Measurements from ENCODE around the gene RTEL1. TPM values are rescaled to one million over a fixed set of nuclear protein-coding genes. Genes with fewer than 3 reads are reported as not detected.

Gene RTEL1
- polyA plus RNA-seq, 1 donor, result 12.2 TPM

DNA sequence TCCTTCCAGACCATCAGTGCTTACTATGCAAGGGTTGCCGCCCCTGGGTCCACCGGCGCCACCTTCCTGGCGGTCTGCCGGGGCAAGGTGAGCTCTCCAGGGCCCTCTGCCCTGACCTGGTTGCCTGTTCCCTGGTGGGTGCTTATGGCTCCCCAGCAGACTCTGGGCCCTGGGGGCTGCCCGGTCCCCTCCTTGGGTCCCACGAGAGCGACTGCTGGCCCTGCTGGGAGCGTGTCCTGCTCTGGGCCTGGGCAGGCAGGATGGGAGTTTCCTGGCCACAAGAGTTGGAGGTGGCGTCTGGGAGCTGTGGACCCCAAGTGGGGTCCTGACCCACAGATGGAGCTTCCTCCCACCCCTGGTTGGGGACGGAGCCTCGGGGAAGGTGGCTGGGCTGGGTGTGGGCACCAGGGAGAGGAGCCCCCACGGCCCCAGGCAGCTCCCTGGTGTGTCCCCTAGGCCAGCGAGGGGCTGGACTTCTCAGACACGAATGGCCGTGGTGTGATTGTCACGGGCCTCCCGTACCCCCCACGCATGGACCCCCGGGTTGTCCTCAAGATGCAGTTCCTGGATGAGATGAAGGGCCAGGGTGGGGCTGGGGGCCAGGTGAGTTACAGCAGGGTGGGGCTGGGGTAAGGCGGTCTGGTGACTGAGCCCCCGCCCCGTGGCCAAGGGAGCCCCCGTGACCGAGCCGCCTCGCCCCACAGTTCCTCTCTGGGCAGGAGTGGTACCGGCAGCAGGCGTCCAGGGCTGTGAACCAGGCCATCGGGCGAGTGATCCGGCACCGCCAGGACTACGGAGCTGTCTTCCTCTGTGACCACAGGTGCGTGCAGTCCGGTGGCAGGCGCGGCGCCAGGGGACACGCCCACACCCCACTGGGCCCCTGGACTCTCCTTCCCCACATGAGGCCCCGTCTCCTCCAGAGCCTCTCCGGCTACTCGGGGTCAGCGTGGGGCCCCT, 31.2 kb downstream of the RTEL1 start:
- DNase-seq, result no peak

DNA sequence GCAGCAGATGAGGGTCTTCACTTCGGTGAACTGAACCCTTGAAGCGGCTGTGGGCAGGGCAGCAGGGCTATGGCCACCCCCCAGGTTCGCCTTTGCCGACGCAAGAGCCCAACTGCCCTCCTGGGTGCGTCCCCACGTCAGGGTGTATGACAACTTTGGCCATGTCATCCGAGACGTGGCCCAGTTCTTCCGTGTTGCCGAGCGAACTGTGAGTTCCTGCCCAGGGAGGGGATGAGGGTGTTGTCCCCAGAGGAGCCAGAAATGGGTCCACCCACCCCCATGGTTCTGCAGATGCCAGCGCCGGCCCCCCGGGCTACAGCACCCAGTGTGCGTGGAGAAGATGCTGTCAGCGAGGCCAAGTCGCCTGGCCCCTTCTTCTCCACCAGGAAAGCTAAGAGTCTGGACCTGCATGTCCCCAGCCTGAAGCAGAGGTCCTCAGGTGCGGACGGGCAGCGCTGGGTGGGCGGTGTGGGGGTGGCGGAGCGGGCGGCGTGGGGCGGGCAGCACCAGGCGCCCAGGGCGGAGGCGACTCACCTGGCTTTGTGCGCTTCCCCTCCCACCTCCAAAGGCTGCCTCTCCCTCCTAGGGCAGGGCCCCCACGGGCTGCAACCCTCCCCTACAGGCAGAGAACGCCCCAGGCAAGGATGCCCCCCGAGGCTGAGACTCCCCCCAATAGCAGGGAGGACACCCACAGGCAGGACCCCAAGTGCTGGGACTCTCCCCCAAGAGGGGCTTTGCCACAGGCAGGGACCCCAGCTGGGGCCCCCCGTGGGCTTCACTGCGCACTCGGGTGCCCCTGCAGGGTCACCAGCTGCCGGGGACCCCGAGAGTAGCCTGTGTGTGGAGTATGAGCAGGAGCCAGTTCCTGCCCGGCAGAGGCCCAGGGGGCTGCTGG, 32.1 kb downstream of the RTEL1 start:
- DNase-seq, result no peak

DNA sequence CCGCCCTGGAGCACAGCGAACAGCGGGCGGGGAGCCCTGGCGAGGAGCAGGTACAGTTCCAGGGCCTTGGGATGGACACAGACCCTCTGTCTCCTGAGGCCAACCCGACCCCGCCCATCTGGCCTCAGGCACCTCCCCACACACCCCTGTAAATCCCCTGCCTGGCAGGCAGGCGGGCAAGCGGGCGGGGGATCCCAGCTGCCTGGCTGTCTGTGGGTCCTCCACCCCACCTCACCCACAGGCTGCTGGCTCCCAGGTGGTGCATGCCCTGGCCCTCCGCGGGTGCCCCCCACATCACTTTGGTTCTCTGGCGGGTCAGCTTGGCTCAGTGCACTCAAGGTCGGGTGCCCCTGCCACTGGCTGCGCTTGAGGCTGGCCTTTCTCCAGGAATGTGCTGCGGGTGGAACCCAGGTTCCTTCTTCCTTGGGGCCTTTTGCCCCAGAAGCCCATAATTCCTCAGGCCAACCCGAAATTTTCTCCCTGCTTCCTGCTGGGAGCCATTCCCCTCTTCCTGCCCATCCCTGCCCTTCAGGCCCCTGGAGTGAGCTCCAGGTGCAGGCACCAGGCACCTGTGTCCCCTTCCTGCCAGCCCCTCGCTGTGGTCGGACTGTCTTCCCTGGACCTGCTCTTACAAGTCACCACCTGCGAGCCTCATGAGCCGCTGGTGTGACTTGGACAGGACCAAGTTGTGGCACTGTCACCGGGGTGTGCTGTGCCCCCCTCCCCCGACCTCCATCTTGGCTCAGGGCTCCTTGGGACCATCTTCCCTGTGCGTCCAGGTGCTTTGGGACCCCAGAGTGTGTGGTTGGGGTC, 33.0 kb downstream of the RTEL1 start:
- DNase-seq, result no peak

DNA sequence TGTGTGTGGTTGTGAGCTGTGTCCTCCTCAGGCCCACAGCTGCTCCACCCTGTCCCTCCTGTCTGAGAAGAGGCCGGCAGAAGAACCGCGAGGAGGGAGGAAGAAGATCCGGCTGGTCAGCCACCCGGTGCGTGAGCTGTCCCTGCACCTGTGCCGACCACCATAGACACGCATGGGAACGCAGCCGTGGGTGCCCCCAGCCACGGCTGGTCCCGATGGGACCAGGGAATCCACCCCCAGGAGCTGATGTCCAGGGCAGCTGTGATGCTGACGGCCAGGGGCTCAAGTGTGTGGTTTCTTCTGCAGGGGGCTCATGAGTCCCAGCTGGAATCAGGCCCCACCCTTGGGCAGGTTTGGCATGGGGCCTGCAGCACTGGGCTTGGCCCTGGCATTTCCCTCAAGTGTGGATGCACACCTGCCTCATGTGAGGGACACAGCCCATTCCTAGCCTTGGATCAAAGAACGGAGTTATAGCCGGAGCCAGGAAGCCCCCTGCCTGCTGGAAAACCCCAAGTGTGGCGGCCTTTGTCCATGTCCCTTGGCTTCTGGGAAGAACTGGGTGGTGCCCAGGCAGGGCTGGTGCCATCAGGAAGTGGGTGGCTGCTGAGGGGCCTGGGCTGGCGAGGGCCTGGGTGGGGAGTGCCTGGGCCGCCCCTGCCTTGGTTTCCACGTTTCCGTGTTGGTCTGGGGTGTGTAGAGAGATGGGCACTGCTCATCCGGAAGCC, 33.8 kb downstream of the RTEL1 start:
- DNase-seq, result no peak

DNA sequence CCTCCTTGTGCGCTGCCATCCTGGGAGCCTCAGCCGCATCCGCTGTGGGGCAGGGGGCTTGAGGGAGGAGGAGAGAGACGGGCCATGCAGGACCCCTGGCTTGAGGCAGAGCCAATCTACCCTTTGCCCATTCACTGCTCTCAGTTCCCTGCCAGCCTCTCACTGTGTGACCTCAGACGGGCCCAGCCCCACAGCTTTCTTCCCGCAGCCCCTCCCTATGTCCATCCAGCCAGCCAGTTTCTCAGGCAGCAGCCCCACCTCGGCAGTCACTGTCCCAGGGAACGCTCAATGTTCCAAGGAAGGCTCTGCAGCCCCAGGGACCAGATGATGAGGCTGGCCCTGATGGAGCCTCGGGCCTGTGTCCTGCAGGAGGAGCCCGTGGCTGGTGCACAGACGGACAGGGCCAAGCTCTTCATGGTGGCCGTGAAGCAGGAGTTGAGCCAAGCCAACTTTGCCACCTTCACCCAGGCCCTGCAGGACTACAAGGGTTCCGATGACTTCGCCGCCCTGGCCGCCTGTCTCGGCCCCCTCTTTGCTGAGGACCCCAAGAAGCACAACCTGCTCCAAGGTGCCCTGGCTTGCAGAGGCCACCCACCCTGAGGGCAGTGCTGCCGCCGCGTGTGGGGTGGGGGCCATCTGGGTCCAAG, 34.4 kb downstream of the RTEL1 start:
- no peak for DNase-seq

DNA sequence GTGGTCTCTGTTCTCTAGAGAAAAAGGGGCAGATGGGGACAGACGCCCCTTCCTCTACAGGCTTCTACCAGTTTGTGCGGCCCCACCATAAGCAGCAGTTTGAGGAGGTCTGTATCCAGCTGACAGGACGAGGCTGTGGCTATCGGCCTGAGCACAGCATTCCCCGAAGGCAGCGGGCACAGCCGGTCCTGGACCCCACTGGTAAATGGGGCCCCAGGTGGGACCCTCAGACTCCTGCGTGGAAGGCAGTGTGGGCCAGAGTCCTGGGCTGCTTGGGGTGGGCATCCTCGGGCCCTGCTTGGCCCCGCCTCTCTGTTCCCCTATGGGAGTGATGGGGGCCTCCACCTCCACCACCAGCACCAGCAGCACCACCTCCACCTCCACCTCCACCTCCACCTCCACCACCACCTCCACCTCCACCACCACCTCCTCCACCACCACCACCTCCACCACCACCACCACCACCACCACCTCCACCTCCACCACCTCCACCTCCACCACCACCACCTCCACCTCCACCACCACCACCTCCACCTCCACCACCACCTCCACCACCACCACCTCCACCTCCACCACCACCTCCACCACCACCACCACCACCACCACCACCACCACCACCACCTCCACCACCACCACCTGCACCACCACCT, 35.1 kb downstream of the RTEL1 start:
- DNase-seq, result no peak

DNA sequence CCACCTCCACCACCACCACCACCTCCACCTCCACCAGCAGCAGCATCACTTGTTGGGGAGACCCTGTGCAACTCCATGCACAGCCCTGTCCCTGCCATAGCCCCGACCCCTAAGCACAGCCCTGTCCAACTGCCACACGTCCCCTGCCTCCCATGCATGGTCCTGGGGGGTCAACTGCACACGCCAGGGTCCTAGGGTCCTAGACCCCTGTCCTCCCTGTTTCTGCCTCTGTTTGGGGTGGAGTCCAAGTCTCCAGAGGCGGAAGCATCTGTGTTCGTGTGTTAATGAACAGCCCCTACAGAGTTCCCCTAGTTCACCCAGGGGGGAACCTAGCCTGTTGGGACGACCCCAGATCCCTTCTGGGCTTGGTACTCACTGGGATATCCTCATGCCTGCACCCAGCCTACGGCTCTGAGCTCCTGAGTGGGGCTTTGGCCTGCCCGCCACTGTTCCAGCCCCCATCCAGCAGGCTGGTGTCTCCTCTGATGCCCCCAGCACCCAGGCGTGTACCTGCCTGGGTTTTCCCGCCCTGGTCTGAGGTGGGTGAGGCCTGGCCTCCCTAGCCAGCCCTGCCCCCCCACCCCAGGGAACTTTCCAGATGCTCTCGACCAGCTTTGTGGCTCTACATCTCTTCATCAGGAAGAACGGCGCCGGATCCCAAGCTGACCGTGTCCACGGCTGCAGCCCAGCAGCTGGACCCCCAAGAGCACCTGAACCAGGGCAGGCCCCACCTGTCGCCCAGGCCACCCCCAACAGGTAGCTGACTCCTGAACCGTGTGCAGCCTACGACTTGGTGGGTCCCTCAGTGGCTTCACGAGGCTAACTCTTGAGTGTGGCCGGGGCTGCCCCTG, 35.8 kb downstream of the RTEL1 start:
- DNase-seq, result no peak

DNA sequence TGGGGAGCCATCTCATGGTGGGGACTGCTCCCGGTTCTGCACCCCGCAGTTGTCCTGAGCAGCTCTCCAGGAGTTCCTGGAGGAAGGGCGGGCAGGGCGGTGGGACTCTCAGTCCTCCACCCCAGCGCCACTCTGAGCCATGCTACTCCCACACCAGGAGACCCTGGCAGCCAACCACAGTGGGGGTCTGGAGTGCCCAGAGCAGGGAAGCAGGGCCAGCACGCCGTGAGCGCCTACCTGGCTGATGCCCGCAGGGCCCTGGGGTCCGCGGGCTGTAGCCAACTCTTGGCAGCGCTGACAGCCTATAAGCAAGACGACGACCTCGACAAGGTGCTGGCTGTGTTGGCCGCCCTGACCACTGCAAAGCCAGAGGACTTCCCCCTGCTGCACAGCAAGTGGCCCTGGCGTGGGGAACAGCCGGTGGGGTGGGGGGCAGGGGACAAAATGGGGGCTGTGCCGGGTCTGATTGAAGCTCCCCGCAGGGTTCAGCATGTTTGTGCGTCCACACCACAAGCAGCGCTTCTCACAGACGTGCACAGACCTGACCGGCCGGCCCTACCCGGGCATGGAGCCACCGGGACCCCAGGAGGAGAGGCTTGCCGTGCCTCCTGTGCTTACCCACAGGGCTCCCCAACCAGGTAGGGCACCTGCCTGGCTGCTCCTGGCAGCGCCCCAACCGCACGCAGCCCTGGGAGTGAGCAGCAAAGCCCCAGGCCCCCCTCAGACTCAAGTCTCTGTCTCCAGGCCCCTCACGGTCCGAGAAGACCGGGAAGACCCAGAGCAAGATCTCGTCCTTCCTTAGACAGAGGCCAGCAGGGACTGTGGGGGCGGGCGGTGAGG, 36.7 kb downstream of the RTEL1 start:
- no peak for DNase-seq

DNA sequence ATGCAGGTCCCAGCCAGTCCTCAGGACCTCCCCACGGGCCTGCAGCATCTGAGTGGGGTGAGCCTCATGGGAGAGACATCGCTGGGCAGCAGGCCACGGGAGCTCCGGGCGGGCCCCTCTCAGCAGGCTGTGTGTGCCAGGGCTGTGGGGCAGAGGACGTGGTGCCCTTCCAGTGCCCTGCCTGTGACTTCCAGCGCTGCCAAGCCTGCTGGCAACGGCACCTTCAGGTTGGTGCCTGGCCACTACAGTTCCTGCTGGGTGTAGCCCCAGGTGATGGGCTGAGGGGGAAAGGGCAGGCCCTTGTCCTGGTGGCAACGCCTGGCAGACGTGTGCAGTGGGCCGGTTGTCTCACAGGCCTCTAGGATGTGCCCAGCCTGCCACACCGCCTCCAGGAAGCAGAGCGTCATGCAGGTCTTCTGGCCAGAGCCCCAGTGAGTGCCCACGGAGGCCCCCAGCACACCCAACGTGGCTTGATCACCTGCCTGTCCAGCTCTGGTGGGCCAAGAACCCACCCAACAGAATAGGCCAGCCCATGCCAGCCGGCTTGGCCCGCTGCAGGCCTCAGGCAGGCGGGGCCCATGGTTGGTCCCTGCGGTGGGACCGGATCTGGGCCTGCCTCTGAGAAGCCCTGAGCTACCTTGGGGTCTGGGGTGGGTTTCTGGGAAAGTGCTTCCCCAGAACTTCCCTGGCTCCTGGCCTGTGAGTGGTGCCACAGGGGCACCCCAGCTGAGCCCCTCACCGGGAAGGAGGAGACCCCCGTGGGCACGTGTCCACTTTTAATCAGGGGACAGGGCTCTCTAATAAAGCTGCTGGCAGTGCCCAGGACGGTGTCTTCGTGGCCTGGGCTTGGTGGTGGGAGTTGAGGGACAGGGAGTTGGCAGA, 37.6 kb downstream of the RTEL1 start:
- no peak for DNase-seq

DNA sequence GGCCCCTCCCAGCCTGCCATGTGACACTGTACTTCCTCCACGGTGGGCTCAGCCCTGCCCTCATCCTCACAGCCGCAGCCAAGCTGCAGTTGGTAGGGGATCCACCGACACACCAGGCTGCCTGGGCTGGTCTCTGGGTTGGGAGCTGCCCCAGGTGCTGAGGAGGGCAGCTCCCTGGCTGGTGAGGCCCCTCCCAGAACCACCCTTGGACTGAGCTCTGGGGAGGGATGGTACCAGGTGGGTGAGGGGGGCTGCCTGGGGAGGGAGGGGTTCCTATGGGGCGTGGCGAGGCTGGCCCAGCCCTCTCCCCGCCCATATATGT, 38.2 kb downstream of the RTEL1 start:
- no peak for DNase-seq

DNA sequence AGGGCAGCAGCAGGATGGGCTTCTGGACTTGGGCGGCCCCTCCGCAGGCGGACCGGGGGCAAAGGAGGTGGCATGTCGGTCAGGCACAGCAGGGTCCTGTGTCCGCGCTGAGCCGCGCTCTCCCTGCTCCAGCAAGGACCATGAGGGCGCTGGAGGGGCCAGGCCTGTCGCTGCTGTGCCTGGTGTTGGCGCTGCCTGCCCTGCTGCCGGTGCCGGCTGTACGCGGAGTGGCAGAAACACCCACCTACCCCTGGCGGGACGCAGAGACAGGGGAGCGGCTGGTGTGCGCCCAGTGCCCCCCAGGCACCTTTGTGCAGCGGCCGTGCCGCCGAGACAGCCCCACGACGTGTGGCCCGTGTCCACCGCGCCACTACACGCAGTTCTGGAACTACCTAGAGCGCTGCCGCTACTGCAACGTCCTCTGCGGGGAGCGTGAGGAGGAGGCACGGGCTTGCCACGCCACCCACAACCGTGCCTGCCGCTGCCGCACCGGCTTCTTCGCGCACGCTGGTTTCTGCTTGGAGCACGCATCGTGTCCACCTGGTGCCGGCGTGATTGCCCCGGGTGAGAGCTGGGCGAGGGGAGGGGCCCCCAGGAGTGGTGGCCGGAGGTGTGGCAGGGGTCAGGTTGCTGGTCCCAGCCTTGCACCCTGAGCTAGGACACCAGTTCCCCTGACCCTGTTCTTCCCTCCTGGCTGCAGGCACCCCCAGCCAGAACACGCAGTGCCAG, 38.7 kb downstream of the RTEL1 start, which contains the start of gene TNFRSF6B:
Gene TNFRSF6B (plus strand): TSS at position 25 of the 729 bp plus-strand sequence. CDS start 116 bp downstream, at position 141.
- DNase-seq, result no peak

DNA sequence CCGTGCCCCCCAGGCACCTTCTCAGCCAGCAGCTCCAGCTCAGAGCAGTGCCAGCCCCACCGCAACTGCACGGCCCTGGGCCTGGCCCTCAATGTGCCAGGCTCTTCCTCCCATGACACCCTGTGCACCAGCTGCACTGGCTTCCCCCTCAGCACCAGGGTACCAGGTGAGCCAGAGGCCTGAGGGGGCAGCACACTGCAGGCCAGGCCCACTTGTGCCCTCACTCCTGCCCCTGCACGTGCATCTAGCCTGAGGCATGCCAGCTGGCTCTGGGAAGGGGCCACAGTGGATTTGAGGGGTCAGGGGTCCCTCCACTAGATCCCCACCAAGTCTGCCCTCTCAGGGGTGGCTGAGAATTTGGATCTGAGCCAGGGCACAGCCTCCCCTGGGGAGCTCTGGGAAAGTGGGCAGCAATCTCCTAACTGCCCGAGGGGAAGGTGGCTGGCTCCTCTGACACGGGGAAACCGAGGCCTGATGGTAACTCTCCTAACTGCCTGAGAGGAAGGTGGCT, 39.3 kb downstream of the RTEL1 start:
- DNase-seq, result no peak

DNA sequence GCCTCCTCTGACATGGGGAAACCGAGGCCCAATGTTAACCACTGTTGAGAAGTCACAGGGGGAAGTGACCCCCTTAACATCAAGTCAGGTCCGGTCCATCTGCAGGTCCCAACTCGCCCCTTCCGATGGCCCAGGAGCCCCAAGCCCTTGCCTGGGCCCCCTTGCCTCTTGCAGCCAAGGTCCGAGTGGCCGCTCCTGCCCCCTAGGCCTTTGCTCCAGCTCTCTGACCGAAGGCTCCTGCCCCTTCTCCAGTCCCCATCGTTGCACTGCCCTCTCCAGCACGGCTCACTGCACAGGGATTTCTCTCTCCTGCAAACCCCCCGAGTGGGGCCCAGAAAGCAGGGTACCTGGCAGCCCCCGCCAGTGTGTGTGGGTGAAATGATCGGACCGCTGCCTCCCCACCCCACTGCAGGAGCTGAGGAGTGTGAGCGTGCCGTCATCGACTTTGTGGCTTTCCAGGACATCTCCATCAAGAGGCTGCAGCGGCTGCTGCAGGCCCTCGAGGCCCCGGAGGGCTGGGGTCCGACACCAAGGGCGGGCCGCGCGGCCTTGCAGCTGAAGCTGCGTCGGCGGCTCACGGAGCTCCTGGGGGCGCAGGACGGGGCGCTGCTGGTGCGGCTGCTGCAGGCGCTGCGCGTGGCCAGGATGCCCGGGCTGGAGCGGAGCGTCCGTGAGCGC, 39.9 kb downstream of the RTEL1 start:
- no peak for DNase-seq

DNA sequence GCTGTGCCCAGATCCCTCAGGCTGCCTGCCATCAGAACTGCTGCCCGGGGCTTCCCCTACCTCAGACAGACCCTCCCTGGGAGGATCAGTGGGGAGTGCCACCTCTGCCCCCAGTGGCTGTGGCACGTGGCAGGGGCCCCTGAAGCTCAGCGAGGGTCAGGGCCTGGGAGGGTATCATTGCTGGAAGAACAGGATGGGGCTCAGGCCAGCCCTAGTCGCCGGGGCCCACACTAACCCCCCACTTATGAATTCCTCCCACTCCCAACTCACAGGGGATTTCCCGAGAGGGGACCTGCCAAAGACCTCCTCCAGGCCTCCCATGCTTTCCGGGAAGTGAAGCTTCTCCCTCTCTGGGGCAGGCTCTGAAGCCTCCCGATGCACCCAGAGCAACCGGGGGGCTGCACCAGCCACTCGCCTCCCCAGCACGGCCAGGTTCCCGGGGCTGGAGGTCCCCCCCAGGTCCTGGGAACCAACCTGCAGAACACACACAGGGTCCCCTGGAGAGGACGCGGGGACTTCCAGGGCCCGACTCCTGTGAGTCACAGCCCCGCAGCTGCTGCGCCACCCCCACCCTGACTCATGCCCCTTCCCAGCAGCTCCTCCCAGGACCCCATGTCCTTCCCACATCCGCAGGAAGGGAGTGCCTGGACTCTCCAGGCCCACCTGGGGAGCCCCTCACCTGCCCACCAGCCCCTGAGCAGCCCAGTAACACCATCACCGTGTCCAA, 40.8 kb downstream of the RTEL1 start:
- no peak for DNase-seq

DNA sequence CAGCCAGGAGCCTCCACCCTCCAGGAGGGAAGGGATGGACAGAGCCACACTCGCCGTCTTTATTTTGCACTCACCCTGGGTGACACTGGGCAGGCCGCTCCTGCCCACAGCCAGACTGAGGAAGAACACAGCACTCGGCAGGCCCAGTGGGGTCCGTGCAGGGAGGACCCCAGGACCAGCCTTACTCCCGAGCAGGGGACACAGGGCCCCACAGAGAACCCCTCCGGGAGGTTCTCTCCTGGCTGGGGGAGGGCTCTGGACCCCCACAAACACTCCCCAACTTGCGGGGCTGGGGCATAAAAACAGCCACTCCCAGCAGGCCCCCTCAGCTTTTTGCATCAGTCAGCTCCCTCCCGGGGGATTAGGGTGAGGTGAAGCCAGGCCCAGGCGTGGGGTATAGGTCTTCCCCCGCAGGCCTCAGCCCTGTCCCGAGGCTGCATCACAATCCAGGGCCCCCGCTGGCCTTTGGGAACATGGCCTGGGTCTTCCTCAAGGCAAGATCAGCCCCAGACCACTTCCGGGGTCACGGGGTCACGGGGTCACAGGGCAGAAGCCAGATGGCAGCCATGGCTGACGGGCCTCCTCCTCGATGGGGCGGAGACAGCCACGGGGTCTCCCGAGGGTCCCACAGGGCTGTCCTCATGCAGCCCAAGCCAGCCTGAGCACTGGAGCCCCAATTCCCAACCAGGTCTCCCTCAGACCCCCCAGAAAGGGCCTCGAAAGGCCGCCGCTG, 41.5 kb downstream of the RTEL1 start:
- no peak for DNase-seq

Data from hindlimb muscle (tissue), 1 donor.